Stimulated activated CD4-positive, alpha-beta T cell treated with anti-CD3 and anti-CD28 coated beads, Interleukin-1b, Interleukin-23, amount 100 ng/mL, for 48 hours (primary cell): ENCODE data around the gene BIRC7.

Source experiments
- DNase-seq: peaks from one replicate; pipeline ENCODE4 v3.0.0-alpha.2; 2020

Gene BIRC7

GRCh38 chr20:63226042-63226943 is 9.4 kb upstream of the BIRC7 start:
- DNase-seq = no peak

GRCh38 chr20:63227260-63227659 is 8.4 kb upstream of the BIRC7 start:
- DNase-seq = no peak

DNA sequence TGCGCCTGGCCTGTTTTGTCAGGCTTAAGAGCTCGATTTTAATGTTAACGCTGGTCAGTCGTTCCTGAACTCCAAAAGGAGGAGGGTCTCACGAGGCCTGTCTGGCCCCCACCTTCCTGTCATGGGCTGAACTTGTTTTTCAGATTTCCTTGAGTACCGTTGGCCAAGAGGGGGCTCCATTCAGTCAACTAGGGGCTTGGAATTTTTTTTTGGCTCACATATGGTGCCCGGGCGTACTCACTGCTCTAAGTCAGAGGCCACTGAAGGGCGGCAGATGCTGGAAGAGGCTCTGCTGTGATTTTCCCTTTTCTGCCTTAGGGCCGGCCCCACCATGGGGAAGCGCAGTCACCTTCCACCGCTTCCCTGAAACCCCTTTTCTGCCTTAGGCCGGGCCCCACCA is 6.9 kb upstream of the BIRC7 start:
- no peak for DNase-seq

DNA sequence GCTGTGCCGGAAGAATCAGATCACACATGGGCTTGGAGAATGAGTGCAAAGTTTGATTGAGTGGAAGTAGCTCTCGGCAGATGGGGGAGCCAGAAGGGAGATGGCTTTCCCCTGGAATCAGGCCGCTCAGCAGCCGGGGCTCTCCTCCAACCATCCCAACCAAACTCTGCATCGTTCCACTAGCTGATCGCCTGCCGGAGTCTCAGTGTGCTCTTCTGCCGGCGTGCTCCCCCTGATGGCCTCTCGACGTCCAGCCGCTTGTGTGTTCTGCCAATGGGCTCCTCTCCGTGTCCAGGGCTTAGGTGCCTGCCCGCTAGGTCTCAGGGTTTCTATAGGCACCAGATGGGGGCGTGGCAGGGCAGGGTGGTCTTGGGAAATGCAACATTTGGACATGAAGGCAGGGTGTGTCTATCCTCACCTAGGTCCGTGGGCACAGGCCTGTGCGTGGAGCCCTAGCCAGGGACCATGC is 4.9 kb upstream of the BIRC7 start:
- DNase-seq = no peak

DNA sequence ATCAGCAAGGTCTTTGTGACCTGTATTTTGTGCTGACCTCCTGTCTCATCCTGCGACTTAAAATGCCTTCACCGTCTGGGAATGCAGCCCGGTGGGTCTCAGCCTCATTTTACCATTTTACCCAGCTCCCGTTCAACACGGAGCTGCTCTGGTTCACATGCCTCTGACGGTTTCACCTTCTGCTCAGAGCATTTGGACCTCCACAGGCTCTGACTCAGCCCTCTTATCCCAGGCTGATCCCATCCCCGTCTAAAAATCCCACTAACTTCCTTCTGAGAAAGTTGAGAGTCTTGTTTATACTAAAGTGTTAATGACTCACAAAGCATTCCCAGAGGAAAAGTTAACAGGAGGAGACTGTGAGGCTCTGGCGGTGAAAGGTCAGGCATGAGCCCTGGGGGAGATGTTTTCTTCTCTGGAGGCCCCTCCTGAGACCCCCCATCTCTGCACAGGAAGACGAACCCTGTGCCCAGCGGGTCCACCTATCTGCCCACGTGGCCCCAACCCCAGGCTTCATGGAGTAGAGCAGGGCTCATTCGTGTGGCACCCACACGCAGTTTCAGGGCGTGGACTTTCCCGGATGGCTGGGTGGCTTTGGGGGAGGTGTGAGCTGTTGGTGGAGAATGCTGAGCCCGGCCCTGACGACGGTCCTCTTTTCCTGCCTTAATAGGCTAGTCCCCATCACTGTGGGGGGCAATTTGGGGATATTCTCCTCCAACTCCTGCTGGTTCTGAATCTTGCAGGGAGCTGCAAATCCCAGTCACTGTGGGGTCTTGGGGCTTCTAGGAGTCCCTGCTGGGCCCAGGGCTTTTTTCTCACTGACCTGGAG is 3.3 kb upstream of the BIRC7 start:
- no peak for DNase-seq

DNA sequence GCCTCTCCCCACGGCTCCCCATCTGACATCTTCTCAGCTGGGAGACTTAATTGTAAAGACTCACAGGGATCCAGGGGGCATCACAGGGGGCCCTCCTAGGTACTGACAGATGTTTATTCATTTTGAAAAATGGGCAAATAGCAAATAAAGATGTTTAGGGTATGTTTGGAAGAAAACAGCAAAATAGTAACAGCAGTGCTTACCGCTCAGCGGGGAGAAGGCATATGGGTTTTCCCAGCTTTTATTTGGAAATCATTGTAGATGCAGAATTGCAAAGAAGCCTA is 2.7 kb upstream of the BIRC7 start:
- DNase-seq = no peak

DNA sequence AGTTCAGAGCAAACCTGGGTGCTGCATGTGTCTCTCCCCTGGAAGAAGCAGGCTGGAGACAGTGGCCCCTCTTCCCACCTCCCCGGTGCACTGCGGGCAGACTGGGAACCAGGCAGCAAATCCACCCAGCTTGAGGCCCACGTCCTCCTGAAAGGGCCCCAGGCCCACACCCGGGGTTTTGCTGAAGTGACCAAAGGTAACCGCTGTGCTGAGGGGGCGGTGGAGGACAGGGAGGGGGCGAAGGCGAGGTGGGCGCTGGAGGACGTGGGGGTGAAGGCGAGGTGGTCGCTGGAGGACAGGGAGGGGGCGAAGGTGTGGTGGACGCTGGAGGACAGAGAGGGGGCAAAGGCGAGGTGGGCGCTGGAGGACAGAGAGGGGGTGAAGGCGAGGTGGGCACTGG is 1.8 kb upstream of the BIRC7 start:
- DNase-seq = no peak

DNA sequence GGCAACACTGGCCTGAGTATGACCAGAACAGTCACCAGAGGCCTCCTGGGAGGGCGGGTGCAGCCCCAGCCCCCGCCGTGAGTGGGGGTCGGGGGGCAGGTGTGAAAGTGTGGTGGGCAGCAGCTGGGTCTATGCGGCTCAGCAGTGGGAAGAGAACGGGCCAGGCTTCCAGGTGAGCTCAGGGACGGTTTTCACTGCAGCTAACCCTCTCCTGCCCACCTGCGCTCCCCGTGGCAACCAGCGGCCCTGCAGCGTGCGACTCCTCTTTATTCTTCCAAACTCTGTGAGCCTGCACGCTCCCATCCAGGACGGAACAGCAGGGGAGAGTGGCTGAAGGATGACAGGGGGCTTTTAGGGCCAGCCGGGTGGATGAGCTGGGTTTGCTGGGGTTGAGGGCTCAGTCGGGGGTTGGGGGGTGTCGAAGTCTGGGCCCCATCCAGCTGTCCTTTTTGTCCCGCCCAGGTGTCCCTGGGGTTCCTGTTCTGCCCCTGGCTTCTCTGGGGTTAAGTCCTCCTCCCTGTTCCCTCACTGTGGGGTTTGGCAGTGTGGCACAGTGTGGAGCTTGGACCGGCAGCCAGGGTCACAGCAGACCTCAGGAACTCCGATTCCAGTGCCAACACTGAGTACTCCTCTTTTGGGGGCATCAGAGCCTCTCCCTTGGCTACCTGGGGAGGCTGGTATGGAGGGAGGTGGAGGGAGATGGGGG is 859 bp upstream of the BIRC7 start:
- peak; percentile 22 for DNase-seq

DNA sequence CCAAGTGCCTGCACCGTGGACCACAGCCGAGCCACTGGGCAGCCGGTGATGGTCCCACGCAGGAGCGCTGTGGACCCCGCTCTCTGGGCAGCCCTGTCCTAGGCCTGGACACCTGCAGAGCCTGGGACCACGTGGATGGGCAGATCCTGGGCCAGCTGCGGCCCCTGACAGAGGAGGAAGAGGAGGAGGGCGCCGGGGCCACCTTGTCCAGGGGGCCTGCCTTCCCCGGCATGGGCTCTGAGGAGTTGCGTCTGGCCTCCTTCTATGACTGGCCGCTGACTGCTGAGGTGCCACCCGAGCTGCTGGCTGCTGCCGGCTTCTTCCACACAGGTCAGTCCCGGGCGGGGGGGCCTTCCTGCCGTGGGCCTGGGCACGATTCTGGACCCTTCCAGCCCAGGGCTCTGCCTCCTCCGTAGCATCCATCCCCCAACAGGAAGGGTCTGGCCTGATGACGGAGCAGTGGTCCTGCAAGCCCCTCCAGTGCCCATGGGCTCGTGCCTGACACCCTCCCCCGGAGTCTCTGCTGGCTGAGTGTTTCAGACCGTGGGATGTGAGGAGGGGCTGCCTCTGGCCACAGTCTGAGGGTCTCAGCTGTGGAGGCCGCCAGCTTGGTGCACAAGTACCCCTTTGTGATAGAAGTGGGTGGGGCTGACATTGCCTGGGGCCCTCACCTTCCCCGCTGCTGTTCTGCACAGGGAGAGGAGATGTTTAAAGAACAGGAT is 572 bp downstream of the BIRC7 start:
- DNase-seq = no peak

GRCh38 chr20:63238031-63238430 is 2.3 kb downstream of the BIRC7 start:
- DNase-seq = no peak

GRCh38 chr20:63238514-63239125 is 2.9 kb downstream of the BIRC7 start:
- no peak for DNase-seq

- DNase-seq = no peak
Measured at GRCh38 chr20:63239431-63239830, 3.7 kb downstream of the BIRC7 start.

DNA sequence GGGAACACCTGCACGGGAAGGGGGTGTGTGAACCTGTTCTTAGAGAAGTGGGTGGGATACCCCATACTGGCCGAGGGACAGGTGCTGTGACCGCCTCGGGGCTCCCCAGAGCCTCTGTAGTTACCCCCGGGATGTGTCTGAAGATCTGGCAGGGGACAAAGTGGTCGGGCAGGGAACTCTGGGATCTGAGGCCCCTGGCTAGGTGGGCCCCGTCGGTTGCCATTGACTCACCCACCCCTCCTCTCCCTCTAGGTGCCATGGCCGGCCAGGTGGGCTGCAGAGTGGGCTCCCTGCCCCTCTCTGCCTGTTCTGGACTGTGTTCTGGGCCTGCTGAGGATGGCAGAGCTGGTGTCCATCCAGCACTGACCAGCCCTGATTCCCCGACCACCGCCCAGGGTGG is 4.3 kb downstream of the BIRC7 start:
- DNase-seq = no peak

- no peak for DNase-seq
Measured at GRCh38 chr20:63241272-63241671, 5.6 kb downstream of the BIRC7 start.

DNA sequence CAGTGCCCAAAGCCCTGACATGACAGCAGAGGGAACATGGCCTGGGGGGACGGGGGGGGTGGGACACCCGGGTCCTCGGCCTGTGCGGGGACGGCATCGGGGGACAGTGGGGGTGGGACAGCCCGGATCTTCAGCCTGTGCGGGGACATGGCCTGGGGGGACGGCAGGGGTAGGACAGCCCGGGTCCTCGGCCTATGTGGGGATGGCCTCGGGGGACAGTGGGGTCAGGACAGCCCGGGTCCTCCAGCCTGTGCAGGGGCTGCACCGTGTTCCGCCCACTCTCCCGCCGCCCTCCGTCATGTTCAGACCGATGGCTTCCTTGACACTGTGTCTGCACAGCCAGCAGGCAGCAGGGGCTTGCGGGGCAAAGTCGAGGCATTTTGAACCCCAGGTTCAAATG is 7.0 kb downstream of the BIRC7 start:
- no peak for DNase-seq

- no peak for DNase-seq
Measured at GRCh38 chr20:63243604-63244247, 8.0 kb downstream of the BIRC7 start.

DNA sequence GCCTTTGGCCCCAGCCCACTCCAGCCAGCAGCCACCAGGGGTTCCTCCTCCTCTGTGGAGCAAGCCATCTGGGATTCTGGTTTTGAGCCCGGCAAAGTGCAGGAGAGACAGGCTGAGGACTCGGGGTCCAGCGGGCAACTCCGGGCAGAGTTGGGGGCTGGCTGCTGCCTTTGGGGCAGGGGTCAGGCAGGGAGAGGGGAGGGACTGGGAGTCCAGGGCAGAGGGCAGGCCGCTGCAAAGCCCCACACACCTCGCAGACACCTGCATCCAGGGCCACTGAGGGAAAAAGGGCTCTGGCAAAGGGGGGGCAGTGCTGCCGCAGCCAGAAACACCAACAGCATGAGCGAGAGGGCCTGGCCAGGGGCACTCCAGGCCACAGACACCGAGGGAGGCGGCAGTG is 8.8 kb downstream of the BIRC7 start:
- DNase-seq = no peak

DNA sequence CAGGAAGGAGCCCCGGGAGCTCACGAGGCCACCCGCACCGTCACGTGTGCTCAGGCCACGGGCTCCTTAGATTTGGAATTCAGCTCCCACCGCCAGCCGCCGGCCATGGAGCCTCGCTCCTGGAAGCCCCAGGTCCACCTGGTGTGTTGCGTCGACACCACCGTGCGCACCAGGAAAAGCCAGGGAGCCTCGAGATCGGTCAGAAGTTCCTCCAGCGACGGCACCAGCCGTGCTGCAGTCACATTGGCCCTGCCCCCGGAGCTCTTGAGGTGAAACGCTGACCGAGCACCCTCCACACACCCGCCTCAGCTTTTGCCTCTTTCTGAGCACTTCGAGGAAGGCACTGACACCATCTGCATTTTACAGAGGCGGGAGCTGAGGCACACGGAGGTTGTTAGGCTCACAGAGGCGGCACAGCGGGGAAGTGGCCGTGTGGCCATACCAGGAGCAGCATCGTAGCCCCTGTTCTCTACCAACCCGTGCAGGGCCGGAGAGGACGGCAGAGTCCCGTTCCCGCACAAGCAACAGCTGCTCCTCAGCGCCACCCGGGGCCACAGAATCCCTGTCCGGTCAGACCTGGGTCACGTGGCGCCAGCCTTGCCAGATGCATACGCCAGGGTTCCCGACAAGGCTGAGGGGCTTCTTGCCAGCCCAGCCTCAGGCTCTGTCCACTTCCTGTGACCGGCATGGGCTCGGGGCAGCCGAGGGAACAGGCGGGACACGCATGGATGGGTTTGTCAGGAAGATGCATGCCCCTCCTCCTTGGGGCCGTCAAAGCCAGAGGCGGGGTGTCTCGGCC is 11.0 kb downstream of the BIRC7 start:
- no peak for DNase-seq

DNA sequence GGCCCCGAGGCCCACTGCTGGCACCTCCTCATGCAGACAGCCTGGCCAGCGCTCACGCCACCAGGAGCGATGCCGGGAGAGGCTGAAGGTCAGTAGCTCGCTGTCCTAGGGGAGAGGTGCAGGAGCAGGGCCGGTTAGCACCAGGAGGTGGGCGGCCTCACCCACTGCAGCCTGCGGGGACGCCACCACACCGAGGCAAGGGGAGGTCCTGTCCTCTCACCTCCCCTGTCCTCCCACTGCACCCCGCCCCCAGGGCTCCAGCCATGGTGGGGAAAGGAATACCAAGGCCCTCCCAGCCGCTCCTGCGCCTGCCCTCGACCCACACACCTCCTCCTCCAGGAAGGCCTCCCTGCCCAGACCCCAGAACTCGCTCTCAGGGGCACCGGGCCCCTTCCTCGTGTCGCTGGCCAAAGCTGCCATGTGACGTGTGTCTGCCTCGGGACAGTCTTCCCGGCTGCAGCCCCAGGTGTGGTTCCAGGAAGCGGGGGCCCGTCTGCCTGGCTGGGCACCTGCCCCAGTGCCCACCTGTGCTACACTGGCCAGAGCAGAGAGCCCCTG is 12.0 kb downstream of the BIRC7 start:
- no peak for DNase-seq

GRCh38 chr20:63248835-63249591 is 13.3 kb downstream of the BIRC7 start:
- no peak for DNase-seq
